Liver (tissue), 9 donors: ENCODE data around the gene VAC14. TPM values are rescaled to one million over a fixed set of nuclear protein-coding genes. Genes with fewer than 3 reads are reported as not detected.
A peak's percentile ranks its signal among the peaks of the same experiment; 100 is the strongest.

Experiments used
- DNase-seq: peaks from one replicate; pipeline ENCODE4 v3.0.0-alpha.2; 2017; ENCODE audit warnings: low spot score
- H3K27ac ChIP-seq, 2 donors: one replicate each; pipeline ENCODE4 v1.7.0; 2013; ENCODE audit warnings: inconsistent platforms in 2 of 2, low read length in 2 of 2, control low read depth in 1 of 2, low read depth in 1 of 2, mild to moderate bottlenecking in 1 of 2
- H3K27me3 ChIP-seq, 4 donors: one replicate each; pipeline versions ENCODE4 v1.6.1 to v1.7.0; 2013; ENCODE audit warnings: low read length in 3 of 4, inconsistent platforms in 1 of 4, mild to moderate bottlenecking in 1 of 4, moderate library complexity in 1 of 4; ENCODE audit not compliant: control insufficient read depth in 4 of 4, insufficient read depth in 4 of 4
- H3K36me3 ChIP-seq, 4 donors: one replicate each; pipeline versions ENCODE4 v1.6.1 to v1.7.0; 2013; ENCODE audit warnings: low read length in 3 of 4, mild to moderate bottlenecking in 3 of 4, low read depth in 1 of 4, moderate library complexity in 1 of 4; ENCODE audit not compliant: control insufficient read depth in 4 of 4, insufficient read depth in 3 of 4
- H3K4me1 ChIP-seq, 4 donors: one replicate each; pipeline versions ENCODE4 v1.6.1 to v1.7.0; 2013; ENCODE audit warnings: low read length in 3 of 4, mild to moderate bottlenecking in 3 of 4, moderate library complexity in 1 of 4; ENCODE audit not compliant: control insufficient read depth in 4 of 4, insufficient read depth in 4 of 4
- H3K4me3 ChIP-seq, 3 donors: one replicate each; pipeline versions ENCODE4 v1.6.1 to v1.7.0; 2013; ENCODE audit warnings: low read length in 3 of 3, control low read depth in 1 of 3, low read depth in 1 of 3, mild to moderate bottlenecking in 1 of 3
- H3K9ac ChIP-seq, 2 donors: one replicate each; pipeline ENCODE4 v1.7.0; 2013; ENCODE audit warnings: low read length in 2 of 2, mild to moderate bottlenecking in 2 of 2, moderate library complexity in 2 of 2, control low read depth in 1 of 2, low read depth in 1 of 2
- H3K9me3 ChIP-seq, 4 donors: one replicate each; pipeline versions ENCODE4 v1.6.1 to v1.7.0; 2013; ENCODE audit warnings: low read length in 3 of 4; ENCODE audit not compliant: control insufficient read depth in 4 of 4
- EGR1 ChIP-seq, 2 donors: IDR thresholded peaks; 2 replicates each; pipeline ENCODE4 v1.6.1; 2016 to 2018; ENCODE audit warnings: antibody characterized with exemption in 2 of 2, low read depth in 2 of 2
- FOXA1 ChIP-seq: IDR thresholded peaks from 2 replicates; pipeline ENCODE4 v1.6.1; 2016; ENCODE audit warnings: antibody characterized with exemption
- HNF4A ChIP-seq, 2 donors: conservative IDR thresholded peaks; 2 replicates each; pipeline ENCODE4 v1.6.1; 2016; ENCODE audit warnings: antibody characterized with exemption in 2 of 2, mild to moderate bottlenecking in 2 of 2
- HNF4G ChIP-seq: IDR thresholded peaks from 2 replicates; pipeline ENCODE4 v1.6.1; 2016; ENCODE audit warnings: antibody characterized with exemption
- JUND ChIP-seq, 2 donors: IDR thresholded peaks; 2 replicates each; pipeline ENCODE4 v1.6.1; 2016; ENCODE audit warnings: antibody characterized with exemption in 2 of 2
- NR2F2 ChIP-seq: IDR thresholded peaks from 2 replicates; pipeline ENCODE4 v1.6.1; 2016; ENCODE audit warnings: antibody characterized with exemption
- RAD21 ChIP-seq, 2 donors: IDR thresholded peaks; 2 replicates each; pipeline ENCODE4 v1.6.1; 2016; ENCODE audit warnings: antibody characterized with exemption in 2 of 2, mild to moderate bottlenecking in 2 of 2
- RXRA ChIP-seq, 2 donors: IDR thresholded peaks; 2 replicates each; pipeline ENCODE4 v1.6.1; 2017 to 2018; ENCODE audit warnings: antibody characterized with exemption in 2 of 2, mild to moderate bottlenecking in 1 of 2
- SP1 ChIP-seq: IDR thresholded peaks from 2 replicates; pipeline ENCODE4 v1.6.1; 2018; ENCODE audit warnings: antibody characterized with exemption, mild to moderate bottlenecking
- YY1 ChIP-seq: IDR thresholded peaks from 2 replicates; pipeline ENCODE4 v1.6.1; 2016; ENCODE audit warnings: antibody characterized with exemption, mild to moderate bottlenecking
- WGBS: extraction: QIAGEN DNeasy Blood & Tissue Kit; methylation state at CpG from one replicate; pipeline ENCODE4 v1.1.7; 2013; 5-methylcytosine and 5-hydroxymethylcytosine counted together
- polyA plus RNA-seq, 2 donors: library from polyadenylated mRNA; stranded (reverse) in 1 of 2; unstranded in 1 of 2; fragments of 200-250 nt in 1 of 2; fragments of >200 nt in 1 of 2; fragmentation: Nextera tagmentation in 1 of 2; extraction: Ambion mirVana in 1 of 2; gene quantifications; one replicate each; pipeline versions ENCODE4 v1.2.1 to v1.2.3, GENCODE V29; 2013 to 2015
- total RNA-seq, 2 donors: library from RNA; depleted of rRNA; stranded (reverse); fragments of >200 nt; gene quantifications; one replicate each; pipeline ENCODE4 v1.2.3, GENCODE V29; 2014
- TF ChIP-seq, protein P1 (sequence below): IDR thresholded peaks from 2 replicates; pipeline ENCODE4 v1.6.1; 2016; ENCODE audit warnings: antibody characterized with exemption
- TF ChIP-seq, protein P2 (sequence below): IDR thresholded peaks from 2 replicates; pipeline ENCODE4 v1.6.1; 2016; ENCODE audit warnings: antibody characterized with exemption
- donor health status: healthy.
- donor health status: healthy.
- donor health status: healthy.
- donor health status: healthy.
- donor health status: healthy.

VAC14 gene
- total and polyA plus RNA-seq, 4 donors = 16.7 to 29.8 (median 20.5) TPM

DNA sequence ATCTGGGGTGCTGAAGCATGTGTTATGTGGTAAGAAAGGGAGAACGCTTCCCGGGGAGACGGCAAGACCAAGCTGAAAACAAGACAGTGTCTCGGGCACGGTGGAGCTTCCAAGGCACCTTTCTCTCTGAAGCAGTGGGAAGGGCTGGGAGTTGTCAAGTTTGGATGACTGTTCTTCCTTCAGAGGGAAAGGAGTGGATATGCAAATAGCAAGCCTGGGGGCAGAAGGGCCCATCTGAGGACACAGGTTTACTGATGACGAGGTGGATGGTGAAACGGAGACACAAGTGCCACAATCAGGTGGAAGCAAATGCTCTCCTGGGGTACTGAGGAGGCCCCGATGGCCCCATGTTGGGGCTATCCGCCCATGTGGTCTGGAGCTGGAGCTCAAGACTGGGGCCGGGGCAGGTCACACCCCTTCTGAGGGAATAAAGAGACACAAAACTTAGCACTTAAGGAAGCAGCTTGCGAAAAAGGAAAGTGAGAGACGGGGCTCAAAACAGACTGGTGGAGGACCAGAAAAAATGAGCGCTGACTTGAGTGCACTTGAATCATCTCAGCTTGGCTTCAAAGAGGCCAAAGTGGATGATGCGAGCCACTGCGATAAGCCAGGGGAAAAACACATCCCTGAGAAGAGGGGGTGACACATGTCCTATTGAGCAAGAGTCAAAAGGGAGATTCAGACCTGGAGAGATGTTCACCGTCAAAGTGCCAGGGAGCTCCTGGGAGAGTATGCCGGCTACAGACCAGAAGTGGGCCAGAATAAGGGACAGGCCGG is 80.3 kb downstream of the VAC14 start:
- H3K9ac ChIP-seq = no peak overlapping the region
- WGBS = 97% methylated on average over 18 of the region's 18 CpGs
- H3K4me3 ChIP-seq = no peak overlapping the region
- peaks cover 0 to 8% (median 3%) of the 10 kb centered on the region in 4 donors for H3K36me3 ChIP-seq
- H3K27ac ChIP-seq = no peak overlapping the region
- no peaks in the 10 kb centered on the region for H3K9me3 ChIP-seq
- no peaks in the 10 kb centered on the region for H3K27me3 ChIP-seq
- DNase-seq = no peak
- TF ChIP-seq SP1 = no peak
- TF ChIP-seq RXRA (IDR thresholded peaks at IDR 0.05) = no peak
- TF ChIP-seq RAD21 (IDR thresholded peaks at IDR 0.05) = no peak
- TF ChIP-seq HNF4G = no peak
- TF ChIP-seq, protein P1, sequence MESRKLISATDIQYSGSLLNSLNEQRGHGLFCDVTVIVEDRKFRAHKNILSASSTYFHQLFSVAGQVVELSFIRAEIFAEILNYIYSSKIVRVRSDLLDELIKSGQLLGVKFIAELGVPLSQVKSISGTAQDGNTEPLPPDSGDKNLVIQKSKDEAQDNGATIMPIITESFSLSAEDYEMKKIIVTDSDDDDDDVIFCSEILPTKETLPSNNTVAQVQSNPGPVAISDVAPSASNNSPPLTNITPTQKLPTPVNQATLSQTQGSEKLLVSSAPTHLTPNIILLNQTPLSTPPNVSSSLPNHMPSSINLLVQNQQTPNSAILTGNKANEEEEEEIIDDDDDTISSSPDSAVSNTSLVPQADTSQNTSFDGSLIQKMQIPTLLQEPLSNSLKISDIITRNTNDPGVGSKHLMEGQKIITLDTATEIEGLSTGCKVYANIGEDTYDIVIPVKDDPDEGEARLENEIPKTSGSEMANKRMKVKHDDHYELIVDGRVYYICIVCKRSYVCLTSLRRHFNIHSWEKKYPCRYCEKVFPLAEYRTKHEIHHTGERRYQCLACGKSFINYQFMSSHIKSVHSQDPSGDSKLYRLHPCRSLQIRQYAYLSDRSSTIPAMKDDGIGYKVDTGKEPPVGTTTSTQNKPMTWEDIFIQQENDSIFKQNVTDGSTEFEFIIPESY = no peak
- no peak for TF ChIP-seq NR2F2
- no peak for TF ChIP-seq FOXA1
- H3K4me1 ChIP-seq = peaks cover 17 to 34% (median 22%) of the 10 kb centered on the region in 4 donors

GRCh38 chr16:70717065-70717464 is 83.9 kb downstream of the VAC14 start:
- 97% methylated on average over 9 of the region's 9 CpGs for WGBS
- H3K9ac ChIP-seq = no peak overlapping the region
- peak overlapping the region; percentile 56 to 71 for H3K27ac ChIP-seq
- TF ChIP-seq, protein P2, sequence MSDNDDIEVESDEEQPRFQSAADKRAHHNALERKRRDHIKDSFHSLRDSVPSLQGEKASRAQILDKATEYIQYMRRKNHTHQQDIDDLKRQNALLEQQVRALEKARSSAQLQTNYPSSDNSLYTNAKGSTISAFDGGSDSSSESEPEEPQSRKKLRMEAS = no peak
- TF ChIP-seq EGR1 (IDR thresholded peaks at IDR 0.05; ENCODE audit: low read depth in 2 of 2) (no peak), YY1 (no peak)
- TF ChIP-seq, protein P1 = no peak
- peaks cover 14 to 23% (median 18%) of the 10 kb centered on the region in 4 donors for H3K4me1 ChIP-seq
- peaks cover 0 to 8% (median 2%) of the 10 kb centered on the region in 4 donors for H3K36me3 ChIP-seq
- no peak for DNase-seq
- no peaks in the 10 kb centered on the region for H3K9me3 ChIP-seq
- no peak overlapping the region for H3K4me3 ChIP-seq
- no peaks in the 10 kb centered on the region for H3K27me3 ChIP-seq

- peaks cover 0 to 8% (median 2%) of the 10 kb centered on the region in 4 donors for H3K36me3 ChIP-seq
- H3K9me3 ChIP-seq = no peaks in the 10 kb centered on the region
- no peaks in the 10 kb centered on the region for H3K27me3 ChIP-seq
- no peak for DNase-seq
- peaks cover 17 to 31% (median 24%) of the 10 kb centered on the region in 4 donors for H3K4me1 ChIP-seq
- WGBS = 25% methylated on average over 6 of the region's 6 CpGs
- H3K27ac ChIP-seq = peak overlapping the region; percentile 56 to 71
- H3K4me3 ChIP-seq = no peak overlapping the region
- TF ChIP-seq RXRA (IDR thresholded peaks at IDR 0.05) (peak; percentile 10 to 17), NR2F2 (no peak), HNF4A (conservative IDR thresholded peaks at IDR 0.05) (peak; percentile 9 to 26), JUND (IDR thresholded peaks at IDR 0.05) (no peak)
- peak overlapping the region; percentile 4 to 33 for H3K9ac ChIP-seq
These were observed 85.0 kb downstream of the VAC14 start for GRCh38 chr16:70715860-70716357.
